Ishikawa (cell line): ENCODE data around the gene CACNA1G.

Experiments used
- EGR1 ChIP-seq: IDR thresholded peaks from 2 replicates; pipeline ENCODE4 v1.6.1; 2012
- EP300 ChIP-seq: IDR thresholded peaks from 2 replicates; pipeline ENCODE4 v1.6.1; 2012; ENCODE audit warnings: borderline replicate concordance
- NFIC ChIP-seq: IDR thresholded peaks from 2 replicates; pipeline ENCODE4 v1.6.1; 2012
- RAD21 ChIP-seq: IDR thresholded peaks from 2 replicates; pipeline ENCODE4 v1.6.1; 2012; ENCODE audit warnings: low read depth
- TCF12 ChIP-seq: IDR thresholded peaks from 2 replicates; pipeline ENCODE4 v1.6.1; 2012; ENCODE audit warnings: low read depth
- TEAD4 ChIP-seq: IDR thresholded peaks from 2 replicates; pipeline ENCODE4 v1.6.1; 2012
- TF ChIP-seq, protein P1 (sequence below): IDR thresholded peaks from 2 replicates; pipeline ENCODE4 v1.6.1; 2012

DNA sequence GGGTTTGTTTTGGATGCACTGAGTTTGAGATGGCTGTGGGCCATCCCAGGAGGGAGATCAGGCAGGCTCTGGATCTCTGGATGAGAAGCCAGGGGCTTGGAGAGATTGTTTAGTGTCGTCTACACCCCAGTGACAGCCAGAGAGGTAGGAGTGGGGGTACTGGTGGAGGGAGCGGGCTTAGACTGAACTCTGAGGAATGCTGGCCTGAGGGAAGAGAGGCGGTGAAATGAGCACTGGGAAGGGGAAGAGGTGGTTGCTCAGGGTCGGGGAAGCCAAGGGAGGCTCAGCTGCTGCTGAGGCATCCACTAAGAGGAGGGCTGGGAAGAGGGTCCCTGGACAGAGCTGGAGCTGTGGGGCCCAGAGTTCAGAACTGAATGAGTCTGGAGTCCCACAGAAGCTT lies 23.6 kb downstream of the CACNA1G start:
- TF ChIP-seq TCF12 (no peak), RAD21 (no peak), NFIC (no peak), EGR1 (no peak), EP300 (no peak), TEAD4 (no peak)
- TF ChIP-seq, protein P1, sequence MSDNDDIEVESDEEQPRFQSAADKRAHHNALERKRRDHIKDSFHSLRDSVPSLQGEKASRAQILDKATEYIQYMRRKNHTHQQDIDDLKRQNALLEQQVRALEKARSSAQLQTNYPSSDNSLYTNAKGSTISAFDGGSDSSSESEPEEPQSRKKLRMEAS = no peak
